Measurements from ENCODE around the gene OR8B8. TPM values are rescaled to one million over a fixed set of nuclear protein-coding genes. Genes with fewer than 3 reads are reported as not detected.
A peak's percentile ranks its signal among the peaks of the same experiment; 100 is the strongest.
"Not testable (repeated sequence)": the region's sequence is repeated elsewhere in the genome, so short reads cannot be mapped to it uniquely, and the experiment has no call there.

The OR8B8 gene, protein sequence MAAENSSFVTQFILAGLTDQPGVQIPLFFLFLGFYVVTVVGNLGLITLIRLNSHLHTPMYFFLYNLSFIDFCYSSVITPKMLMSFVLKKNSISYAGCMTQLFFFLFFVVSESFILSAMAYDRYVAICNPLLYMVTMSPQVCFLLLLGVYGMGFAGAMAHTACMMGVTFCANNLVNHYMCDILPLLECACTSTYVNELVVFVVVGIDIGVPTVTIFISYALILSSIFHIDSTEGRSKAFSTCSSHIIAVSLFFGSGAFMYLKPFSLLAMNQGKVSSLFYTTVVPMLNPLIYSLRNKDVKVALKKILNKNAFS
- total RNA-seq (2014; rRNA removed; shearing (Covaris generic)): not detected in 2 replicates
- polyA plus RNA-seq (2014; cell fraction: nucleus; rRNA removed): not detected in 2 replicates

DNA sequence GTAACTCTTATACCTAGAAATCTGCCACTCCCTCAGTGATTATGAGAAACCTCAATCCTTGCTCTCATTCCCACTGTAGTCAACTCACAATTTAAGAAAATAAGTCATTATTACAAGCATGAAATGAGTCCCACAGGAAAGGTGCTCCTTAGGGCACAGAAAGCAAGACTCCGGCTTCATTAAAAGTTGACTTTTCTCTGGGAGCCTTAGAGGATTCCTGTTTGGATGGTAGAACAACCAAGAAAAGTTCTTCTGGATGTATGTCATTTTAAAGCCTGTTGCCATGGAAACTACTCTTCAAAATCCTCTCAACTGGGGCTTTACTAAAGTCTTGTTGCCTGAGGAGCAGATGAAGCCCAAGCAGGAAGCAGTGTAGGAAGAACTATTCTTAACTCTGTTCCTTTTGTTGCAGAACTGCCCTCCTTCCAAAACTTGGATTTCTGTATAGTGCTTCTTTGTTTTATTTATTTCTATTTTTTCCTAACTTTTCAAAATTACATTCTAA, at the start of gene OR8B8:
OR8B8 (minus strand) TSS at position 51 of the 505 bp plus-strand sequence. CDS start 4,611 bp downstream, outside the sequence.
- DNase-seq (ENCODE audit: extremely low read depth, low read depth): no peak

DNA sequence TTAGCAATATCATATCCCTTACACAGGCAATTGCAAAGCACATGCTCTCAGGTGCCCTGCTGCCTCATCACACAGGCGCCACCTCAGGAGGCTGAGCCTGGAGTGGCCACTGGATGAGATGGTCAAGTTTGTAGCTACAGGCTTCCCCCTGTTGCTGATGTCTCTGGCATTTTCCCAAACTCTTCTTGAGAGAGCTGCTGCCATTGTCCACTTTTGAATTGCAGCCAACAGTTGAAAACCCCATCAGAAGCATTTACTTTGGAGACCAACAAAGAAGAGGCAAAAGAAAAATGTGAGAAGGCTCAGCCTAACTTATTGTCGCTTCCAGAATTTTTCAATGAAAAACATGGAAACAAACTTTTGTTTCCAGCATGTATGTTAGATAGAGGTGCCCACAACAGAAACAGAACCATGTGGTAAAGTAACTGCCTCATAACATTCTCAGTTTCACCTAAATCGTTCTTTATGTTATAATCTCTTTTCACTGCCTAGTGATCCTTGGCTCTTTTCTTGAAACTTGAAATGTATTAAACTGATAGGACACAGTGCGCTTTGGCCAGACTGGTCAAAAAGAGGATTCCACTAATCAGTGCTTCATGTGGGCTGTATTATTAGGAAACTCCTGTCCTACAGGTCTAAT, 47.6 kb upstream of the OR8B8 start:
- no peak for DNase-seq (ENCODE audit: extremely low read depth, low read depth)

DNA sequence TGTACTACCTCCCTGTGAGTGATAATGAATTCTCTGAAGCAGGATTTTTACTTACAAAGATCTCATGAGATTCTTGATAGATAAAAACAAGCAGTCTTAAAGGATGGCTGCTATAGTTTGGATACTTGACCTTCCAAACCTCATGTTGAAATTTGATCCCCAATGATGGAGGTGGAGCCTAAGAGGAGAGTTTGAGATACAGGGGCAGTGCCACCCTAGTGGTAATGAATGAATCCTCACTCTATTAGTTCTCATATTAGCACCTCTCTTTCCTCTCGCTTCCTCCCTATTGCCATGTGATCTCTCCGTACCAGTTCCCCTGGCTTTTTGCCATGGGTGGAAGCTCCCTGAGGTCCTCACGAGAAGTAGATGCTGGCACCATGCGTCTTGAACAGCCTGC, 37.9 kb upstream of the OR8B8 start:
- no peak for DNase-seq (ENCODE audit: extremely low read depth, low read depth)

DNA sequence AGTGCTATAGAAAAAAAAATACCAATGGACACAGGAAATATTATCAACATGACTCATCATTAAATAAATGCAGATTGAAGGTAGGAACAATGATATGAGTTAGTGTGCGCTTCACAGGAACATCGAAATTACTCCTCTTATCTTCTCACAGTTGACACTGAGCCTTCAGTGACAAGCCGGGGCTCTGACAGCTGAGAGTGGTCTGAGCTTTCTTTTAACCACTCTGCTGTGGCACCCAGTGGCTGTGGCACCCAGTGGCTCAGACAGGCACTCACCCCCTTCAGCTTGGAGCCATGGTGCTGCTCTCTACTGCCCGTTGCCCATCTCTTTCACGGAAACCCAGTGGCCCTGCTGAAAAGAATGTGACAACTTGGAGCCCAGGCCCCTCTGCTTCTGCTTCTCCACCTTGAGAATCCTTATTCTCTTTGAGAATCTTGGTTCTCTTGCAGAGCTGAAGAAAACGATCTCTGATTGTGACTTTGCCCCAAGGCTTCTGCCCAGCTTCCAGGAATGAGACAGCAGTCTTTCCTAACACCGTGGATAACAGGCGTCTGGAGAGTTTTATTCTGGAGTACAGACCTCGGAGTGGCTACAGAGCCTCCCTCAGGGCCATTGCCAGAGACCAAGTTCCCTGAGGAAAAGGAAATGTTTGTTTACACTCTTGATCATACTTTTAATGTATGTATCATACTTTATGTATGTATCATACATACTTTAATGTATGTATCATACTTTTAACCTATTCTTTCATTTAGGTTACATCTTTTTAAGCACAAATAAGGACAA, 37.1 kb upstream of the OR8B8 start:
- DNase-seq (ENCODE audit: extremely low read depth, low read depth): no peak

DNA sequence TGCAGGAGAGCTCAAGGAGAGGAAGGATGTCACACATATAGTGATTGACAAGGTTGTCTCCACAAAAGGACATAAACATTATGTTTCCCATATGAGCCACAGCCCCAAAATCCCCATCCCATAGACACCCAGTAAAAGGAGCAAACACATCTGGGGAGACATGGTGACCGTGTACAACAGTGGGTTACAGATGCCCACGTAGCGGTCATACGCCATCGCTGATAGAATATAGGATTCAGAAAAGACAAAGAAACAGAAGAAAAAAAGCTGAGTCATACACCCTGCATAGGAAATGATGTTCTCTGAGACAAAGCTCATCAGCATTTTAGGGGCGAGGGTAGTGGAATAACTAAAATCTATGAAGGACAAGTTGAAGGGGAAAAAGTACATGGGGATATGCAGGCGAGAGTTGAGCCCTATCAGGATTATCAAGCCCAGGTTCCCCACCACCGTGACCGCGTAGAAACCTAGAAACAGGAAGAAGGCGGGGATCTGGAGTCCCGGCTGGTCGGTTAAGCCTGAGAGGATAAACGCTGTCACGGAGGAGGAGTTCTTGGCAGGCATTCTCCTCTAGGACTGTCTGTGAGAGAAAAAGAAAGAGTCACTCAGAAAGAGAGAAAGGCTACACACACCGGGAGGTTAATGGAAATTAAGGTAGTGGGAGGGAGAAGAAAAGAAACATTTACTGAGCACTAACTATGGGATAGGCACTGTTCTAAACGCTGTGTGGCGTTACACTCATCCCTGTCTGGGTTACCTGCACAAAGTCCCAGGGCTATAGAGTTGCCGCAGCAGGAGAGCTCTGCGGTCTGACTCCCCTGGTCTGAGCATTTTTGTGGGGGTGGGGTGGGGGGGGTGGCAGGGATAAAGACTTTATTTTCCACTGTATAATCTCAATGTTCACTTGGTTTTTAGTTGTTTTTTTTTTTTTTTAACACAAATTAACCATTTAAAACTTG, 36.1 kb upstream of the OR8B8 start:
- DNase-seq (ENCODE audit: extremely low read depth, low read depth): peak; percentile 40

DNA sequence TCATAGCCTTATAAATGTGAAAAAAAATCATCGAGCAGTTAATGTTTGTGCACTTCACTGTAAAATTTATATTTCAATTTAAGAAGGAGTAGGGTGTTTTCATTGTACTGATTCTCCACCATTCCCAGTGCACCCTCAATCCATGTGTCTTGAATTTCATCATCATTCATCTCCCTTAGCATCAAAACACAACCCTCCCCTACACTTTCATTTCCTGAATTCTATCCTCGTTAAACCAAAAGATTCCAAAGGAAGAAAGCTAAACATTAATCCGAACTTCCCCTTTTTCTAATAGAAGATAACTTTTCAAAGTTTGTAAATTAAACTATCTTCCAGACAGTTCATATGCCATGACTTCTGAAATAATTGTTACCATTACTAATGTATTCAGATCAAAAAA, 34.1 kb upstream of the OR8B8 start:
- no peak for DNase-seq (ENCODE audit: extremely low read depth, low read depth)

DNA sequence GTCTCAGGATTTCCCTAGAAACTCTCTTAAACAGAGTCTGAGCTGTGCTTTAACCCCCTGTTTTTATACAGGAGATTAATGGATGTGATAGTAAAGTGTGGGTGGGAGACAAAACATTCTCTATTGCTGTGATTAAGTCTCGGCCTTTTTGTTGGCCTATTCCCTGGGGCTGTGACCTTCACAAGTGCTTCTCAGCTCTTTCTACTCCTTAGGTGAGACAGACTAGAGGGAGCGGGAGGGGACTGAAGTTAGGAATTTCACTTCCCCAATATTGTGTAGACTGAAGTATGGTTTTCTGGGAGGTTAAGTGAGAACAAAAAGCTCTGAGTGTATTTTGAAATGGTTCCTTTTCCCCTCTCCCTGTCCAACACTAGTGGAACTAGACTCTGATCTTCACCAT, 29.8 kb upstream of the OR8B8 start:
- no peak for DNase-seq (ENCODE audit: extremely low read depth, low read depth)

DNA sequence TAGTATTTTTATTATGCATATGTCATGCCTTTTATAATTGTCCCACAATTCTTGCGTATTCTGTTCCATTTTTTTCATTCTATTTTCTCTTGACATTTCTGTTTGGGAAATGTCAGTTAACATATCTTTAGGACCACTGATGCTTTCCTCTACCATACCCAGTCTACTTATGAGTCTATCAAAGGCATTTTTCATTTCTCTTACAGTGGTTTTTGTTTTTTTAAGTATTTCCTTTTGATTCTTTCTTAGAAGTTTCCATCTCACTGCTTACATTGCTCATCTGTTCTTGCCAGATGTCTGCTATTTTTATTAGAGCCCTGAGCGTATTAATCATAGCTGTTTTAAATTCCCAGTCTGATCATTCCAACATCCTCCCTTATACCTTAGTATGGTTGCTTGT, 29.3 kb upstream of the OR8B8 start:
- DNase-seq (ENCODE audit: extremely low read depth, low read depth): no peak

DNA sequence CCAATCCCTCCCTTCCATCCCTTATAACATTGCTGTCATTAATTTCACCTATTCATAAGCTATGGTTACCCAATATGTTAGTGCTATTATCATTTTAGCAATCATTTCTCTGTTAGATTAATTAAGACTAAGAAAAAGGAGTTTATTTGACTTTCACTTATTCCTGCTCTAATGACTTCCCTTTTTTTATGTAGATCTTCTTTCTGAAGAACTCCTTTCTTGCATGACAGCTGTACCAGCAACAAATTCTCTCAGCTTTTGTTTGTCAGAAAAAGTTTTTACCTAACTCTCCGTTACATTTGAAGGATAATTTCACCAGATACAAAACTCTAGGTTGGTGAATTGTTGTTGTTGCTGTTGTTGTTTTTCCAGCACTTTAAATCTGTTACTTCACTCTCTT, 28.6 kb upstream of the OR8B8 start:
- DNase-seq (ENCODE audit: extremely low read depth, low read depth): no peak

DNA sequence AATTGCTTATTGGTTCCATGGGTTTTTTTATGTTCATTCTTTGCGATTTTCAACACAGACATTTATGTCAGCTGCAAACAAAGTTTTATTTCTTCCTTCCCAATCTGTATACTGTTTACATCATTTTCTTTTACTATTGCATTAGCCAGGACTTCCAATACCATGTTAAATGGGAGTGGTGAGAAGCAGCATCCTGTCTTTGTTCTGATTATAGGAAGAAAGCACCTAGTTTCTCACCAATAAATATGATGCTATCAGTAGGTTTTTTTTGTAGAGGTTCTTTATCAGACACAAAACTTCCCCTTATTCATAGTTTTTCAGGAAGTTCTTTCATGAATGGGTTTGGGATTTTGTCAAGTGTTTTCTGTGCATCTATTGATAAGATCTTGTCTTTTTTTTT, 28.0 kb upstream of the OR8B8 start:
- DNase-seq (ENCODE audit: extremely low read depth, low read depth): no peak

DNA sequence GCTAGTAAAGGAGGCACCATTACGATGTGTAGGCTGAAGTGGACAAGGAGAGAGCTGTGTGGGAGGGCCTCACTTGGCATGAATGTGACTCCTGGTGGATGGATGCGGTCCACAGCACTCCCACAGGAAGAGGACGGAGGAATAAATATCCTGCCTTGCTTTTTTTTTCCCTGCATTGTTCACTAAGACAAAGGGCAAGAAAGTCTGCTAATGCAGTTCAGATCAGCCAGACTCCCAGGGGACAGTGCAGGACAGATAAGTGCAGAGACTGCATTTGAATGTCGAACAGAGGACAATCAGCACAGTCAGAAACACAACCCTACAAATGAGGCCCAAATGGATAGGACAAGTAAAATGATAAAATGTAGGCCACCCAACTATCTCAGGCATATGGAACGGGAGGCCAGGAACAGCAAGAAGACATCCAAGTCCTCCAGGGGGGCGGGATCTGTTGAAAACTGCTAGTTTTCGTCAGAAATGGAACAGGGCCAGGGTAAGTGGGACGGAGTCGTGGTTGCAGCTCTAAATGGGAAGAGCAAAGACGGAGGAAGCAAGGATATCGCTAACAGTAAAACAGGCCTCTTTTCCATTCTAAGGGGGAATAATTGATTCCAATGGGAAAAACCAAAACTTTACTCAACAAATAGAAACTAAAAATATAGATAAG, 25.2 kb upstream of the OR8B8 start:
- no peak for DNase-seq (ENCODE audit: extremely low read depth, low read depth)

DNA sequence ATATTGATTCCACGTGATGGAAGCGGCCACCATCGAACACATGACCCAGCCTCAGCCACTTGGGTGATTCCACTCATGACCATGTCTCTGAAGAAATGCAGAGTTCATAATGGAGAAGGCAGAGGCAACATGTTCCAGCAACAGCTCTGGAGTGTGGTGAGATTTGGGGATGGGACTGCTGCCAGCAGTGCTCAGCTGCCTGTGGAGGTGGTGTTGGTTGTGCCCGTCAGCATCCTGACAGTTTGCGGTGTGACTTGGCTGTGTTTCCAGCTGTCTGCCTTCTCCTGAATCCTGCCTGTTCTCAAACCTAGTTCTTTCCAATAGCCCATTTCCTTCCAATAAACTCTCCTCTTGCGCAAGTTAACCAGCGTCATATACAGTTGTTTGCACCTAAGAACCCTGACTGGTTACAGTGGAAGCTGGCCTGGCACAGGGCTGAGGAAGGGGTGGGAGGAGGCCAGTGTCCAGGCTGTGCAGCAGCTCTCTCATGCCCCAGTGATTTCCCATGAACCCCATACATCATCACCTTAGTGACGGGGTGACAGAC, 22.0 kb upstream of the OR8B8 start:
- no peak for DNase-seq (ENCODE audit: extremely low read depth, low read depth)

DNA sequence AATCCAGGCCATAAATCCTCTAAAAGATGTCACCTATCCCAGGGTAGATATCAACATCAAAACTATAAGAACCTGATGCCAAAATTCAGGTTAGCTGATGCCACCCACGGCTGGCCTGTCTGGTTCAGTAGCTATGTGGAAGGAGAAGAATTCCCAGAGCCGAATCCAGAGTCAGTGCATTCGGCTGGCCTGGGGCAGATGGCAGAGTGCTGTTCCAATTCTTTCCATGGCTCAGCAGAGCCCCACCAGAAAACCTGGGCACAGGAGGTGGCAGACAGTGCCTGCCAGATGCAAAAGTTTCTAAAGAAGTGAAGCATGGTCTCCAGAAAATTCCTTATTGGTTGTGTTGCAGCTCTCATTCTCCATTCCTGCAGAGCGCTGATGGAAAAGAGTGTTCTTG, 19.9 kb upstream of the OR8B8 start:
- no peak for DNase-seq (ENCODE audit: extremely low read depth, low read depth)

DNA sequence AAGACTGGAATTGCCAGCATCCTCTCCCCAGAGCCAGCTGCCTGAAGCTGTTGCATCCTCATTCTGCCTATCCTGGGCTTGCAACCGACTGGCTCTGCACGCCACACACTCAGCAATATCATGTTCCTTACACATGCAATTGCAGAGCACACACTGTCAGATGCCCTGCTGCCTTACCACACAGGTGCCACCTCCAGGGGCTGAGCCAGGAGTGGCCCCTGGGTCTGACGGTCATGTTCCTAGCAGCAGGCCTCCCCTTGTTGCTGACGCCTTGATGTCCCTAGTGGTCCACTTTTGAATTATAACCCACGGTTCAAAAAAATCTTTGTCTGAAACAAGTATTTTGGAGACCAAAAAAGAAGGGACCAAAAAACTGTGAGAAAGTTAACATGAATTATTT, 18.5 kb upstream of the OR8B8 start:
- DNase-seq (ENCODE audit: extremely low read depth, low read depth): no peak

DNA sequence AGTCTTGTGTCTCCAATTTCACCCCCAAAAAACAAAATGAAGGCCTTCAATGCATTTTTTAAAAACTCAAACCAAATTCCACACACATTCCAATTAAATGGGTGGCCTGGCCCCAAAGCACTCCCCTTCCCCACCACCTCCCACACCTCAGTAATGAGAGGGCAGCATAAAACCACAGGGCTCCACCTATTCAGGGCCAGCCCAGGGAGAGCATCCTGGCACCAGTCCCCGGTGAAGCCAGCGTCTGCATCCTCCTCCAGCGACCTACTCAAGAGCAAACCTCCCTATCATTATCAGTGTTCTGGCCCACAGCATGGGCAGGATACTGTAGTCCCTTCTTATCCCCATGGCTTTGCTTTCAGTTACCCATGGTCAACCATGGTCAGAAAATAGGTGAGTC, 17.8 kb upstream of the OR8B8 start:
- DNase-seq (ENCODE audit: extremely low read depth, low read depth): no peak

DNA sequence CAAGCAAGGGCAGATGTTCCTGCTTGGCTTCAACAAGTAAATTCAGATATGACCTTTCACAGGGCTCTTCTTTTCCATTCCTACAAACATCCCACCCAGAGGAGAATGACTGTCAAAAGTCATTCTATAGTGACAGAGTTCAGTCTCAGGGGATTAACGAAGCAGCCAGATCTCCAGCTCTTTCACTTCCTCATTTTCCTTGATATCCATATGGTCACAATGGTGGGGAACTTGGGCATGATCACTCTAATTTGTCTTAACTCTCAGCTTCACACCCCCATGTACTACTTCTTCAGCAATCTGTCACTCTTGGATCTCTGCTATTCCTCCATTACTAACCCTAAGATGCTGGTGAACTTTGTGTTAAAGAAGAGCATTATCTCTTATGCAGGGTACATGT, 15.0 kb upstream of the OR8B8 start:
- no peak for DNase-seq (ENCODE audit: extremely low read depth, low read depth)

DNA sequence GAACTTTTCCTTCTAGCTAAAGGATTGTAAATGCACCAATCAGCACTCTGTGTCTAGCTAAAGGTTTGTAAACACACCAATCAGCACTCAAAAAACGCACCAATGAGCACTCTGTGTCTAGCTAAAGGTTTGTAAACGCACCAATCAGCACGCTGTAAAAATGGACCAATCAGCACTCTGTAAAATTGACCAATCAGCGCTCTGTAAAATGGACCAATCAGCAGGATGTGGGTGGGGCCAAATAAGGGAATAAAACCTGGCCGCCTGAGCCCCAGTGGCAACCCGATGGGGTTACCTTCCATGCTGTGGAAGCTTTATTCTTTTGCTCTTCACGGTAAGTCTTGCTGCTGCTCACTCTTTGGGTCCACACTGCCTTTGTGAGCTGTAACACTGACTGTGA, 13.9 kb upstream of the OR8B8 start:
- not testable (repeated sequence) for DNase-seq (ENCODE audit: extremely low read depth, low read depth)

DNA sequence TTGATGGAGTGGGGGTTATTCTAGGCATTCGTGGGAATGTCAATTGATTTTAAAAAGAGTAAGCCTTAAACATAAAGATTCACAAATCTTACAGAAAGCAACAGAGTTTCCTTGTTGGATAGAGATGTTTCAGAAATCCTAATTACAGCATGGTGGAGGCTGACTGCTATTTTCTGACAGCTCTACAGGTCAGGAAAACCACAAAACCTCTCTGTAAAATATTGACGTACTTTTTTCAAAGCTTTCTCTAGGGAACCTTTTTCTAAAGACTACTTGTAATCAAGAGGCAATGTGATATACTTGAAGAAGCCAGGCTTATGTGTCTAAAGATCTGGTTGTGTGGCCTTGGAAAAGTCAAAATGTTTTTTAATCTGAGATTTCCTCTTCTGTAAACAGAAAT, 9.1 kb upstream of the OR8B8 start:
- no peak for DNase-seq (ENCODE audit: extremely low read depth, low read depth)

DNA sequence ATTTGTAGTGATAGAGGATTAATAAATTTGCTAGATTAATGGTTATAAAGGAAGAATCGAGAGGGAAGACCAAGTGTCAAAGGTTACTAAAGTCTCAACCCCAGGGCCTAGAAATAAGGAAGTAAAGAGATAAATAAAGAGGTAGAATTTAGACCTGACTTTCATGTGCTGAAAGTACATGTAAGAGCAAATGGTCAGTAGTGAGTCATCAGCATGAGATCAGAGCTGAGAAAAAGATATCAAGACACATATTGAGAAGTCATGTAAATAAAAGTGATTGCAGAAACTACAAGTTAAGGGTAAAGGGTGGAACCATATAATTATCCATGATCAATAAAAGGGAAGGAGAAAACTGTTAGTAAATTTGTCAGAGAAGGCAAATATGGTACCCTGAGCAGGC, 1.4 kb upstream of the OR8B8 start:
- no peak for DNase-seq (ENCODE audit: extremely low read depth, low read depth)

All from NCI-H460 (cell line).